Left lobe of liver (tissue), 2 donors: ENCODE results near the gene CAMTA1. TPM values are rescaled to one million over a fixed set of nuclear protein-coding genes. Genes with fewer than 3 reads are reported as not detected.

Experiments
- ATAC-seq: fragments of 200-7000 bp; cut with Tn5 transposase; one replicate; pipeline ENCODE4 v1.9.1; 2020; ENCODE audit warnings: mild to moderate bottlenecking, moderate library complexity
- DNase-seq: peaks from one replicate; pipeline ENCODE4 v3.0.0-alpha.2; 2020; ENCODE audit warnings: low spot score
- total RNA-seq: library from RNA; stranded (reverse); gene quantifications from one replicate; pipeline ENCODE4 v1.2.1, GENCODE V29; 2021
- donor health status: DM: no; HTN: no; CAD: no; lungs with moderate emphysema.
- donor health status: DM: no; HTN: yes; CAD: no.

The CAMTA1 gene
- total RNA-seq, 1 donor from 2014 or later: 33.6 TPM

DNA sequence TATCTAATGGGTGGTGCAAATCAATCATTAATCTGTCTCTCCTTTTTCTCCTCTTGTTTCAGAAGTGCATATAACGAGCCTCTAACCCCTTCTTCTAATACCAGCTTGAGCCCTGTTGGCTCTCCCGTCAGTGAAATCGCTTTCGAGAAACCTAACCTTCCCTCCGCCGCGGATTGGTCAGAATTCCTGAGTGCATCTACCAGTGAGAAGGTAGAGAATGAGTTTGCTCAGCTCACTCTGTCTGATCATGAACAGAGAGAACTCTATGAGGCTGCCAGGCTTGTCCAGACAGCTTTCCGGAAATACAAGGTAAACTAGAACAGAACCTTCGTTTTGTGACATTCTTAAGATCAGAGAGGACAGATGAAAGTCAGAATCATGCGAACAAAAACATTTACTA is 960.5 kb downstream of the CAMTA1 start:
- no peak for ATAC-seq

DNA sequence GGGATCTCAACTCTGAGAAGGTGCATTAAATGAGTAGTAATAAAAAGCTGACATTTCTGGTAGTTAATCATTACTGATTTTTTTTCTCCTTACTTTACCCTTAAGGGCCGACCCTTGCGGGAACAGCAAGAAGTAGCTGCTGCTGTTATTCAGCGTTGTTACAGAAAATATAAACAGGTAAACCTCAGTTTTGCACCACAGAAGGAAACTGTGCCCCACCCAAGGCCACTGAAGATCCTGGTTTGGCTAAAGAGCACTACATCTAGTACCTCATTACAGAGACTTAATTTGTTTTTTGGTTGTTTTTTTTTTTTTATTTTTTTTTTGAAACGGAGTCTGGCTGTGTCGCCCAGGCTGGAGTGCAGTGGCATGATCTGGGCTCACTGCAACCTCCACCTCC is 962.4 kb downstream of the CAMTA1 start:
- ATAC-seq (no peak), DNase-seq (no peak)

More for the DNA sequence above, 960.5 kb downstream of the CAMTA1 start:
- no peak for DNase-seq

DNA sequence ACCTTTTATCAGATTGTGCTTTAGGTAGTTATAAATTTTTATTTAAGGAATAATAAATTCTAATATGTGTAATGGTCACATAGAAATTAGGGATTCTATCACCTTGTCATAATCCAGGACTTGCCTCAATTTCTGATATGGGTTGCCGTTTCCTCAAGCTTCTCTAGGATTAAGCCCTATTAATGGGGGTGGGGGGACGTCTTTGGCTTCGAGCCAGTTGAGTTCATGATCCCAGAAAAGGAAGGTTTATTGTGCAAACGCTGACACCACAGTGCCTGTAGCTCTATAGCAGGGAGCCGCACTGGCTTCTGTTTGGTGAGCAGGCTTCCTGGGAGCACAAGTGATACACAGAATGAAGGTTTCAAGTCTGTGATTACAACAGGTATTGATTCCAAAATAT is 963.9 kb downstream of the CAMTA1 start:
- ATAC-seq (no peak), DNase-seq (no peak)

DNA sequence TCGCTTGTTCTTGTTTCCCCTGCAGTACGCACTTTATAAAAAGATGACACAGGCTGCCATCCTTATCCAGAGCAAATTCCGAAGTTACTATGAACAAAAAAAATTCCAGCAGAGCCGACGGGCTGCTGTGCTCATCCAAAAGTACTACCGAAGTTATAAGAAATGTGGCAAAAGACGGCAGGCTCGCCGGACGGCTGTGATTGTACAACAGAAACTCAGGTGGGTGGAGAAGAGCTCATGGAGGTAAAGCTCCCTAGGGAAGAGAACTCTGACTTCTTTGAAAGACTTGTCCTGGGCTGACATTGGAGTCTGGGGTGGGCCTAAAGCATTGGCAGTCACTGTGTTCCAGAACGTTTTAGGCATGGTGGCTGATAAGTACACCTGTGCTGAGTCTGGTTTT is 965.9 kb downstream of the CAMTA1 start:
- ATAC-seq (no peak), DNase-seq (no peak)

DNA sequence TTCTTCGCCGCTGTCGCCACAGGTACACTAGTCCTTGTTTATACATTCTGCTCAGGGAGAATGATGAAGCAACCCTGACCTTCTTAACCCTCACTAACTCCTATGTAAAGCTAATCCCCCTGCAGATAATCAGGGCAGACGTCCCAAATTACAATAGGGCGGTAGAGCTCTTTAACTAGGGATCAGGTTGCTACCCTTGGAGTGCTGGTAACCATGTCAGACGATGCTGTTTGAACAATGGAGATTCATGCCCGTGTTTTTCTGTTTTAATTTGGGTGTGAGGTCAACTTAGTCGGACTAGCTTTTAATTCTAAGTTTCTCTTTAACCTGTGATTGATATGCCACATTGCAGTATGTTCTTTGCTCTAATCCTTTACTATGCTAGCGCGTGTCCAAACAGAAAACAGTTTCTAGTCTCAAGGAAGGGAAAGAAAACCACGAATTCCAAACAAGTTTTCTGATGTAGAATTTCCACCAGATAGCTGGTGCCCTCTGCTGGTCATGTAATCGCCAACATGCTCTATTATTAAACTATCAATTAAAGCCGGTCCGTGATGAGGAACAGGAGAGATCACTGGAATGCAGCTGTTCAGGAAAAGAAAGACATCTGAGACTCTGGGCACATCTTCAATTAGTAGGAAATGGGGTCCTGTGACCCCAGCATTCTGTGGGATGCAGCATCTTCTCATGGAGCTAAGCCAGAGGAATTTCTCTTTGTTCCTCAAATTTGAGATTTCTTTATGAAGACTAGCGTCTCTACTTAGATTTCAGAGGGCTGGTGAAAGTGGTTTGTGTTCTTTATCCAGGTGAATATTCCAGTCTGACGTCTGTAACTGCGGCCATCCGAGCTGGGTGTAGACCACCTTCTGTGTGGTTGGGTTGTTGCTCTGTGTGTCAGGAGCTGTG is 967.5 kb downstream of the CAMTA1 start:
- DNase-seq: peak; percentile 58
- peak; percentile 97 for ATAC-seq

DNA sequence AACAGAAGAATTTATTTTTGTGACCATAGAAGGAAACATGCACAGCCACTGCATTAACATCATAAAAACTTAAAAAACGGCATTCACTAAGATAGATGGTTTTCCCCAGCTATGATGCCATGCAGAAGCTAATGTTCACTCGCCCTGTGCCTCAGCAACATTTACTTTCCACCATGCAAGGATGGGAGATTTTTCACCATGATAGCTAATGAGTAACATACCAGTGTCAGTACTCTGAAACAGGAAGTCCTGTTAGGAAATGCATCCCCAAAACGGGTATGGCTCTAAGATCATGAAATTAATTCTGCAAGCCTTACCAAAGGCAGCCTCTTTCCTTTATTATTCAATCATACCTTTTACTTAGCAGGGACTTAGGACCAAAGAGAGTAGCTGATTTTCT is 968.4 kb downstream of the CAMTA1 start:
- DNase-seq: no peak
- ATAC-seq: no peak

DNA sequence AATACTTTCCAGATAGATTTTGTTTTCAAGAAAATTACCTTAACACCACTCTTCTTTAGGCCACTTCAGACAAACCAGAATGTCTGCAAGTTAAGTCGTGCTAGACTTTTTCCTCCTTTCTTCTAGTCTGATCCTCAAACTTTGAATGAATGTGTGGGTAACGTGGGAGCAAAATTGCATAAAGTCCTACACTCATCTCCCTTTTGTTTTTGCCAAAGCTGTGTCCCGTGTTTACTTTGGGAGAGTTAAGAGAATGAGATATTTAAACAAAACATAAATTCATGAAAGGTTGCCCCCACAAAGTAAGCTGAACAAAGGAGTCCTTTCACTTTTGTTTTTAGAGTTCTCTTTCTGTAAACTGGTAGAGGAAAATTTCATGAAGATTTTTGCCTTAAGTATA is 969.0 kb downstream of the CAMTA1 start:
- no peak for ATAC-seq
- DNase-seq: no peak

DNA sequence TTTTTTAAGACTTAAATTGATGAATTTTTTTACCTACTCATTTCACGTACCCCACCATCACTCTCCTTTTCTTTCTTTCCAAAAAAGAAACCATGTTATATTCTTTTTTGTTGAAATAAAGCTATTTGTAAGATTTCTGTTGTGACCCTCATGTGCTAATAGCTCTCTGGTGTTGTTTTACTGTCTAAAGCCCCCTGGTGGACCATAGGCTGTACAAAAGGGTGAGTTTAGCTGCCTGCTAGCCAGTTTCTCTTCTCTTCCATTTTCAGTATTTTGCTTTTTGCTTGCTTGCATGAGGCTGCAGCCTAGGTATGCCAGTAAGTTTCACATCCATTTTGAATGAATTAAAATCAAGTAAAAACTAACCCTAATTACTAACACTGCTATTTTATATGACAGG is 970.2 kb downstream of the CAMTA1 start:
- no peak for DNase-seq
- no peak for ATAC-seq

DNA sequence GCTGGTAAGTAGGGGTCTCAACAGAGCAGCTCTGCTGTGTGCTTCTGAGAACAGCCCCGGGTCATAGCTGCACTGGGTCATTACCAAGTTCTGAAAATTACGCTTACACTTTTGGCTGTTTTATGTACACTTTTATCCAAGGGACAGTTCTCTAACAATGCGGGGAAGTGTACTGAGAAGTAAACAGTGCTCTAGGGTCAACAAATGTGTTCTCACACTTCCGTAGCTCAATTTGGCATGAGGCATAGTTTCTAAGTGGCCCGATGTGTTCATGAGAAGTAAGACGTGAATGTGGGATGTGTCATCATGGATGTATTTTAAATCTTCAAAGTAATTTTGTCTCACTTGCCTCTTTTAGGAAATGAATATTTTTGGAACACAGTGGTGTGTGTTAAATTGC is 975.0 kb downstream of the CAMTA1 start:
- ATAC-seq: peak; percentile 21
- no peak for DNase-seq

DNA sequence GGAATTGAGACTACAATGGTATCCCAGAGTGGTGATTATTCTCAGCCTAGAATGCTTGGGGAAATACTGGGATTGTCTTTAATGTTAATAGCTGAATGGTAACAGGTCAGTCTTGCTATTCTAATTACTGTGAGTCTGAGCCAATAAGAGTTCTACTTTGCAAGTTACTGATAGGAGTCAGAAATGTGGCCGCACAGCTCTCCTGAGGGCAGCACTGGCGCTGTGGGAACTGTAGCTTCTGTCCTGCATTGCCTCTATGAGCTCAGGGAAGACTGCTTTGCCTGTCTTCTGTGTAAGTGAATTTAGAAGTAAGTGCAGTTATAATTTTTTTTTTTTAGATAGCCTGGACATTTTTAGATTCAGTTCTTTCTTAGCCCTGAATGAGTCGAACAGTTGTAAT is 975.8 kb downstream of the CAMTA1 start:
- DNase-seq: no peak
- no peak for ATAC-seq

DNA sequence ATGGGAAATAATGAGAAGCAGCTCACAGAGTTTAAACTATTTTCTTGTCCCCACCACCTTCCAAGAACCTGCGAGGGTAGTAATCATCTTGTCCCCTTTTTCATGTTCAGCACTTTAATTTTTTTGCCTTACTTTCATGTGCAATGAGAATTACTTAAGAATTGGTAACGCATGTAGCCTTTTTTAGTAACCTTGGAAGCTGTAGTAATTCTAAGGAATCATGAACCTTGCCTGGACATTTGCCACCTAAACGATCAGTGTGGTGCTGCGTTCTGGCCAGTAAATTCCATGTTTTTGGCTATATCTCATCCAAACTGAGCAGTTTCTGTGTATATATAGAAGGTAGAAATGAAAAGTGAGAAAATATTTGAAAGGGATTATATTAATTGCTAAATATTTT is 981.9 kb downstream of the CAMTA1 start:
- DNase-seq (no peak), ATAC-seq (no peak)

DNA sequence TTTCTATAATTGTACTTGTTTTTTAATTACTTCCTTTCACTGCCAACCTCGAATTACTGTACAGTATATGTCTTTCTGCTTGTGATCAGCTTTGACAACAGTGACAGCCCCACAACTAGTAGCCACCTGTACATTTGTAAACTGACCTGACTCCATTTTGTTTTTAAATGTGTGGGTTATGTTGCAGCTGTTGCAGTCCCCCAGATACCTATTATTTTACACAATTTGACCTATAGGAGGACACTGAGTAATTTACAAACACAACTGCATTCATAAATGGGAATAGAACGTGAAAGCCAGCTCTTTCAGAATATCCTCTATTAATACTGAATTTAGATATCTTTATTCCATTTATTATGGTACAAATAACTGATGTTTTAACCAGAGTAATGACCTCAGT is 983.3 kb downstream of the CAMTA1 start:
- no peak for ATAC-seq
- DNase-seq: no peak

DNA sequence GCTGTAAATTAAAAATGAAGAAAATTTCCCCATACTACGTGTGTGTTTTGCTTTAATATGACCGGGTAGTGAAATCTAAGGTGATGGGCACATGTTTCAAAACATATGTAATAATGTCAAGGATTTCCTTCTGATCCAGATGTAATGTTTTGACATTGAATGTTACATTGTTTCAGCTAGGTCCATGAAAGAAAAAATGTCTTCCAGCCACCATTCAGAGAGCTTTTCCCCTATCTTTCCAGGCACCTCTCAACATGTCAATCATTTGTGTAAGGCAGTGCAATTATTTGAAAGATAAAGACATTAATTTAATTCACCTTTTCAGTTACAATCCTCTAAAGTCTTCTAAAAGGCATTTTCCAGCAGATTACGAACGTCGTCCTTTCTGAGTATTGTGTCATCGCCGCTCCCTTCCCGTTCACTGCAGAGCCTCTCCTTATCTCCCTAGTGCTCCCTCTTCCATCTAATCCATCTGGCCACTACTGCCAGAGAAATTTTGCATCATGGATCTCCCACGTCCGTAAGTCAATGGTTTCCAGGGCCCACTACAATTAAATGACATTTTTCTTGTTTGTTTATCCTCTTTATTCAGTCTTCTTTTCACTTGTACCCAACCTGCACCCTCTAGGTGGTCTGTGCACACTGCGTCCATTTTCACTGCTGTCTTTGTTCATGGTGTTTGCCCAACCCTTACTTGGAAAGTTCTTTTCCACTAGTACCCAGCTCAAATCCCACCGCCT is 984.6 kb downstream of the CAMTA1 start:
- no peak for ATAC-seq

DNA sequence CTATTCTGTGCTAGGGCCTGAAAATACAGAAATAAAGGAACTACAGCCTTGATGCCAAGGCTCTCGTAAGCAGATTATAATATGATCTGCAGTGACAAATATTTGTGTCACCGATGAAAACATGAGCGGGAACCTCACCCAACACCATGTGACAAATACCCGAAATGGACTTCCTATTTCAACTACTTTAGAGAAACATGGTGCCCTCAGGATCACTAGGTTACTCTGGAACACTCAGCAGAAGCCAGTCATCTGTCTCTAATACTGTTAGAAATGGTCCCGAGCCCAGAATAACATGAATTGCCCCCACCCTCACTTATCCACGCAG is 985.4 kb downstream of the CAMTA1 start:
- peak; percentile 4 for ATAC-seq

More for the DNA sequence above, 984.6 kb downstream of the CAMTA1 start:
- no peak for DNase-seq

DNA sequence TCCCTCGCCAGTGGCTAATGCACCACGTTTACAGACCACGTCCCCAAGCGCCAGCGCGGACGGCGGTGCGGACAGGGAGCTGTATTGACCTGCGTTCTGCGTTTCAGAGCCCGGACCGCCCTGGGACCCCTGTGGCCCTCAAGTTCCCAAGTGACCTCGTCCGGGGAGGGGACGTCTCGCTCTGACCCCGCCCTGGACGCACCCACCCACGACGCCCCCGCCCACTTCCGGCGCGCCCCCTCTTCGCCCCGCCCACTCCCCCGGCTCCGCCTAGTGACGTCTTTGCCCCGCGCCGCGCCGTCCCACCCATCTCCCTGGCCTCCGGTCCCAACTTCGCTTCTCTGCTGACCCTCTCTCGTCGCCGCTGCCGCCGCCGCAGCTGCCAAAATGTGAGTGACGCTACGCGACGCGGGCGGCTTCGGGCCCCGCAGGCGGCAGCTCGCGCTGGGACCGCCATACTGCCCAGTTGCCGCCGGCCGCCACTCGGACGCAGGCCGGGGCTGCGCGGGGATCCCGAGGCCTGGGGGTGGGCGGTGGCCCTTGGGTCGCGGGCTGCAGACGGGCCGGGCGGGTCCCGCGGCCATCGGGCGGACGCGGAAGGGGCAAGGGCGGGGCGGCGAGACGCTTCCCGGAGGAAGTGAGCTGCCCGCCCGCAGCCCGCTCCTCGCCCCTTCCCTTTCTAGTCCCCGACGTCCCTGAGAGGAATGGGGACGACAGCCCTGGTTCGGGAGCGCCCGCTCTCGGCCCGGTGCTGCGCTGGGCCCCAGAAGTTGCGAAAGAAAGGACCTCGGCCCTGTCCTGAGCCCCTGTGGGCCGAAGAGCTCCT is 986.0 kb downstream of the CAMTA1 start, which contains the start of gene VAMP3:
Gene VAMP3, plus strand, starts transcription at position 300 of the 826 bp plus-strand sequence. Its CDS starts 88 bp downstream, at position 388.
- ATAC-seq (peak; percentile 98), DNase-seq (peak; percentile 93)

More for the DNA sequence above, 985.4 kb downstream of the CAMTA1 start:
- DNase-seq: no peak

DNA sequence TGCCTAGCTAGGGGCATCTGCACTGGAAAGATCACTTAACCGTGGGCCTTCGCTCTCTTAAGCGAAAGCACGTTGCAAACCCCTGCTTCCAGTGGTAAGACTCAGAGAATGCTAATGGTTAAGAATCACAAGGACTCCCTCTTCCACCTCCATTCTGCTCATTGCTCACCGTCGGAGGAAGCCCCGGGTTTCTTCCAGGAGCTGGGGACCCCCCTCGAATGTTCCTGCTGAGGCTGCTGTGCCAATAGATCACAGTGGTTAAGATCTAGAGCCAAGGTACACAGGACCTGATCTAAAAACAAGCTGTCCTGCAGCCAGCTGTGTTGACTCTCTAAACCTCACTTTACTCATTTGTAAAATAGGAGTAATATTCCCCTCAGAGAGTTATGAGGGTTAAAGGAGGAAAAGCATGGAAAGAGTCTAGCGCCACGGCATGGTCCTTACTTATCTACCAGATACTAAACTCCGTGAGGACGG is 986.6 kb downstream of the CAMTA1 start:
- DNase-seq: no peak
- peak; percentile 51 for ATAC-seq

DNA sequence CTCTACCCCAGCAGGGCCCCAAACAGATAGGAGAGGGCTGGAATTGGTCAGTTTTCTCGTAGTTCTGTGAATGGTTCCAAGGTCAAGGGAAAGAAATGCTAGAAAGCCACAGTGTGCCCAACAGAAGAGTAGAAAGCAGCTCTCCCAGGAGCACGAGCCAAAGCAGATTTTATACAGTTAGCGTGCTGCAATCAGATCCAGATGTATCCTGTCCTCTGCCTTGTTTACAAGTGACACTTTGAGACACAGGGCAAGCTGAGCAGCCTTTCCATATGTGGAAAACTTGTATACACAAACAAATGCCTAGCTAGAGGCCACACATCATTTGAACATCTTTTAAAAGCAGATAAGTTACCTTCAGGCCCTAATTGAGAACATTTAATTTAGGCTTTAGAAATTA is 992.3 kb downstream of the CAMTA1 start:
- no peak for DNase-seq

DNA sequence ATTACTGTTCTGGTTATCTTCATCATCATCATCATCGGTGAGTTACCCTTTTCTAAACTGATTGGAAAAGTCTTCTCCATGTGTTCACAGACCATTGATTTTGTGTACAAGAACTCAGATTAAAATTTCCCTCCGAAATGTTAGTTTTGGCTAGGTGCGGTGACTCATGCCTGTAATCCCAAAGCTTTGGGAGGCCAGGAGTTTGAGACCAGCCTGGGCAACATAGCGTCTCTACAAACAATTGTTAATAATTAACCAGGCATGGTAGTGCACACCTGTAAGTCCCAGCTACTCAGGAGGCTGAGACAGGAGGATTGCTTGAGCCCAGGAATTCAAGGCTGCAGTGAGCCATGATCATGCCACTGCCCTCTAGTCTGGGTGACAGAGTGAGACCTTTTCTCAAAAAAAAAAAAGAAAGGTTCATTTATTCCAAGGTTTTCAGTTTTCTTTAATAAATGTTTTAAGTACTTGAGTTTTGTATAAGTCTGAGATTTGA is 992.9 kb downstream of the CAMTA1 start:
- ATAC-seq (peak; percentile 46), DNase-seq (no peak)

More for the DNA sequence above, 992.3 kb downstream of the CAMTA1 start:
- ATAC-seq: no peak

DNA sequence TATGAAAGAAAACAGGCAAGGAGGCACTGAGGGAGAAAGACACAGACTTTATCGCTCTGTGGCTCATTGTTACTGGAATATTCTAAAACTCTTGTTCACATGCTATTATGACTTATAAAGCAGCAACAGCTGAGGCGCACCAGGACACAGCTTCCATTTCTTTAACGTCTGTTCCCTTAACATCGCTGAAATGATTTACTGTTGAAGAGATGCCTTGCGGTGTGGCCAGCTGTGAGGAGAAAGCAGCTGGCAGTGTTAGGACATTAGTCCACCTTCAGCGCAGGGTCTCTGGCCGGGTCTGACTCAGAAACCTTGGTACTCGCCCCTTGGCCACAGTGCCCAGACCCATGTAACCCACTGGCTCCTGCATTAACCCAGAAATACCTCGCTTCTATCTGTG is 995.7 kb downstream of the CAMTA1 start:
- DNase-seq: no peak
- ATAC-seq: no peak

DNA sequence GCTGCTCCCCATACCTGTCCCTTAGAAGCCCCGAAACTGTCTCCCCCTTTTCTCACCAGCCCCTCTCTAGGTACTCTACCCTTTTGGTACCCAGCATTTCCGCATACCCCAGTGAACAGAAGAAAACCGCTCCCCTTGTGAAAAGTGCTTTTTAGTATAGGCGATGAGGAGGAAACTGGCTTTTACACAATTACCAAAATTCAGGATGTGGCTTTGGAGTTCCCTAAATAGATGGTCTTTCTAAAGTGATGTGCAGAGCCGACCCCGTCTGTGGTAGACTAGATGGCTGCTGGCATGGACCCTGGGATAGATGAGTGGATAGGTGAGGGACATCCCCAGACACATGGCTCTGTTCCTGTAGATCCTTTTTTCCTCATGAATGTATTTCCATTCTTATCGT is 996.2 kb downstream of the CAMTA1 start:
- DNase-seq: no peak
- no peak for ATAC-seq
